A673 (cell line): Measurements from ENCODE around the gene KCNB1. TPM values are rescaled to one million over a fixed set of nuclear protein-coding genes. Genes with fewer than 3 reads are reported as not detected.

Source experiments
- BruUV-seq: library from RNA; stranded (reverse); fragments of 400-500 nt; replicated peaks from 2 replicates; lab custom pipeline; 2021; lab: Mats Ljungman, UMichigan
- CTCF ChIA-PET: fragments of 300-600 bp; sonication (Branson Sonifier 250); formaldehyde crosslinking; loops from one replicate; lab custom pipeline; 2022; ENCODE audit warnings: antibody characterized with exemption; lab: Charles Lee
- POLR2A ChIA-PET: fragments of 300-600 bp; sonication (Branson Sonifier 250); formaldehyde crosslinking; loops from one replicate; lab custom pipeline; 2022; ENCODE audit warnings: antibody characterized with exemption; ENCODE audit not compliant: low non-redundant PET; lab: Charles Lee
- DNase-seq: peaks from one replicate; pipeline ENCODE4 v3.0.0-alpha.2; 2015; ENCODE audit warnings: low spot score
- H3K27ac ChIP-seq: fragments of 200-600 bp; sonication (generic); 2 replicates; pipeline ENCODE4 v1.5.1; 2016; ENCODE audit warnings: mixed run types, low read depth, mild to moderate bottlenecking, mixed read lengths, antibody characterized with exemption, low read length; ENCODE audit not compliant: poor library complexity, severe bottlenecking
- H3K27me3 ChIP-seq: fragments of 200-600 bp; sonication (generic); replicated peaks from 2 replicates; pipeline ENCODE4 v1.6.1; 2017; ENCODE audit warnings: mixed run types, low read depth, mild to moderate bottlenecking, mixed read lengths, antibody characterized with exemption, low read length; ENCODE audit not compliant: insufficient read depth, poor library complexity
- H3K36me3 ChIP-seq: fragments of 200-600 bp; sonication (generic); 2 replicates; pipeline ENCODE4 v1.6.1; 2016; ENCODE audit warnings: mixed run types, mild to moderate bottlenecking, mixed read lengths, antibody characterized with exemption, low read length; ENCODE audit not compliant: insufficient read depth, poor library complexity, severe bottlenecking
- H3K4me1 ChIP-seq: fragments of 200-600 bp; sonication (generic); 2 replicates; pipeline ENCODE4 v1.6.1; 2017; ENCODE audit warnings: mixed run types, mild to moderate bottlenecking, mixed read lengths, antibody characterized with exemption, low read length; ENCODE audit not compliant: insufficient read depth, poor library complexity, severe bottlenecking
- H3K4me3 ChIP-seq: fragments of 200-600 bp; sonication (generic); 2 replicates; pipeline ENCODE4 v1.5.1; 2016; ENCODE audit warnings: low read depth, mixed run types, mild to moderate bottlenecking, mixed read lengths, low read length; ENCODE audit not compliant: poor library complexity, severe bottlenecking
- H3K9me3 ChIP-seq: fragments of 200-600 bp; sonication (generic); 2 replicates; pipeline ENCODE4 v1.6.1; 2016; ENCODE audit warnings: mixed run types, low read depth, mild to moderate bottlenecking, mixed read lengths, antibody characterized with exemption, low read length; ENCODE audit not compliant: poor library complexity, severe bottlenecking
- CTCF ChIP-seq: fragments of 300-800, 200-600 bp; sonication (generic); conservative IDR thresholded peaks from 2 replicates; pipeline ENCODE4 v1.5.1; 2017; ENCODE audit warnings: low read depth, mild to moderate bottlenecking, antibody characterized with exemption, low read length, moderate library complexity, mixed read lengths
- EZH2 ChIP-seq: fragments of 200-600 bp; sonication (generic); IDR thresholded peaks from 2 replicates; pipeline ENCODE4 v1.6.1; 2017; ENCODE audit warnings: borderline replicate concordance, low read depth, mild to moderate bottlenecking, mixed read lengths, antibody characterized with exemption, low read length; ENCODE audit not compliant: poor library complexity, severe bottlenecking
- intact Hi-C: fragments of 100-400 bp; cut with micrococcal nuclease; formaldehyde crosslinking; loops from one replicate; pipeline ENCODE4 v1.10.0; 2022; ENCODE audit not compliant: unreplicated experiment
- total RNA-seq: library from RNA; stranded (reverse); gene quantifications from 2 replicates; pipeline ENCODE4 v1.2.3, GENCODE V29; 2021

The KCNB1 gene
- total RNA-seq, 1 experiment from 2014 or later = not detected

GRCh38 chr20:49519777-49520359 is 37.4 kb upstream of the KCNB1 start:
- no TSS peak for BruUV-seq
- ChIA-PET CTCF (no interaction called here), POLR2A (no interaction called here)

GRCh38 chr20:49519212-49519712 is 36.8 kb upstream of the KCNB1 start:
- DNase-seq = no peak
- peaks cover 29% of the 10 kb centered on the region for H3K27me3 ChIP-seq
- CTCF ChIA-PET = no interaction called here
- intact Hi-C loops = no loop called here
- H3K36me3 ChIP-seq = no peaks in the 10 kb centered on the region
- H3K4me3 ChIP-seq = no peak overlapping the region
- no TSS peak for BruUV-seq
- POLR2A ChIA-PET = no interaction called here
- H3K4me1 ChIP-seq = no peaks in the 10 kb centered on the region
- TF ChIP-seq CTCF = no peak
- TF ChIP-seq EZH2 = no peak
- no peak overlapping the region for H3K27ac ChIP-seq
- H3K9me3 ChIP-seq = no peaks in the 10 kb centered on the region

More at GRCh38 chr20:49519777-49520359, 37.4 kb upstream of the KCNB1 start:
- Histone ChIP-seq H3K9me3 (no peaks in the 10 kb centered on the region), H3K4me3 (no peak overlapping the region), H3K36me3 (no peaks in the 10 kb centered on the region), H3K4me1 (no peaks in the 10 kb centered on the region), H3K27me3 (peaks cover 27% of the 10 kb centered on the region), H3K27ac (no peak overlapping the region)
- no peak for DNase-seq
- intact Hi-C loops = no loop called here
- no peak for TF ChIP-seq EZH2
- no peak for TF ChIP-seq CTCF

- no peaks in the 10 kb centered on the region for H3K36me3 ChIP-seq
- ChIA-PET POLR2A (no interaction called here), CTCF (no interaction called here)
- BruUV-seq = no TSS peak
- H3K27ac ChIP-seq = no peak overlapping the region
- H3K4me1 ChIP-seq = no peaks in the 10 kb centered on the region
- DNase-seq = no peak
- no peak for TF ChIP-seq CTCF
- TF ChIP-seq EZH2 = no peak
- no peaks in the 10 kb centered on the region for H3K9me3 ChIP-seq
- peaks cover 29% of the 10 kb centered on the region for H3K27me3 ChIP-seq
- intact Hi-C loops = no loop called here
- H3K4me3 ChIP-seq = no peak overlapping the region
These were observed 36.1 kb upstream of the KCNB1 start for GRCh38 chr20:49518576-49518975.
